Hypothalamus (tissue), 51 donors: Measurements from ENCODE around the gene ANKRD1.
A peak's percentile ranks its signal among the peaks of the same experiment; 100 is the strongest.
"Not testable (repeated sequence)": the region's sequence is repeated elsewhere in the genome, so short reads cannot be mapped to it uniquely, and the experiment has no call there.

Experiments used
- DNase-seq, 51 donors: peaks; one replicate each; lab custom pipeline; 2025; lab: John Stamatoyannopoulos, UW

The ANKRD1 gene

DNA sequence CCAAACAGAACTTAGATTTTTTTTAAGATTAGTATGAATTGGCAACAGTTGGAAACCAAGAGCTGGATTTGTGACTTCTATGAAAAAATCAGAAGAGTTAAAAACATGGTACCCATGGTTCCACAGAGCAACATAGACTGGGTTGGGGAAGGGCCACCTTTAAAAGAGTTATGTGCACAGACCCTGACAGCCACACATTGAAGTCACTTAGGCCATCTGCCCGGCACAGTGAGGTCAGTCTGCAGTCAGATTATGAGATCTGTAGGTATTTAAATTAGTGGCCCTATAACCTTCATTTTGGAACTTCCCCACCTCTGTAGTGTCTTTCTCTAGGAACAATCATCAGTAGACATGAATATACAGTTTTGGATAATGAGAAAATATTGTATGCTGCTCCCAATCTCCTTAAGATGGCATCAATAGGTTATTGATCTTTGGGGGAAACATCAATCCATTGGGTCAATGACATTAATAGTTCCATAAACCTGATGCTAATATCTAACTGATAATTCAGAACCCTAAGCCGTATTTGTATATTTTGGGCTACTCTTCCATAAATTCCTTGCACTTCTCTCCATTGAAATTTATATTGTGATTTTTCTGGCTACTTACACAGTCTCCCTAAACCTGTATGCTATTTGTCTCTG is 7.0 kb downstream of the ANKRD1 start:
- no peak for DNase-seq

DNA sequence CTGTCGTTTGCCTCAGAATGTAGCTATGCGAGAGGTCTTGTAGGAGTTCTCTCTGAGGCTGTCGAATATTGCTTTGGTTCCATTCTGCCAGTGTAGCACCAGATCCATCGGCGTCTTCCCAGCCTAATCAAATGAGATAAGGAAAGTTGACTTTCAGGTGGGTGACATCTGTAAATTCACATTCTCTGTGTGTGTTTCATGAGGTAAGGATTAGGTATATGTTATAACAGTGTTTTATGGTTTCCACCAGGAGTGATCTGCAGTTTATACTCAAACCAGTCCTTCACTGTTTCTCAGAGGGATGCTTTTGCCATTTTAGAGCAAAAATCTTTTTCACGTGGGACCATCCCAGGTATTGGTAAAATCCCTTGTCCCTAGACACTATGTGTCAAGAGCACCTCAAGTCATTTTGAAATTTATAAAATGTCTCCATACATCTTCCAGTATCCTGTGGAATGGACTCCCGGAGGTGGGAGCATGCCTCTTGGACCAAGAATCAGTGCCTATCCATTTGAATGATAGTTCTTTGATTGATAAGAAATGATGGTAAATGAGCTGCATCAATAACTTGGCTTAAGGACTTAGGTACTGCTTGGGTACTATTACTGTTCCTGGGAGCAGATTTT is 7.9 kb downstream of the ANKRD1 start:
- no peak for DNase-seq

DNA sequence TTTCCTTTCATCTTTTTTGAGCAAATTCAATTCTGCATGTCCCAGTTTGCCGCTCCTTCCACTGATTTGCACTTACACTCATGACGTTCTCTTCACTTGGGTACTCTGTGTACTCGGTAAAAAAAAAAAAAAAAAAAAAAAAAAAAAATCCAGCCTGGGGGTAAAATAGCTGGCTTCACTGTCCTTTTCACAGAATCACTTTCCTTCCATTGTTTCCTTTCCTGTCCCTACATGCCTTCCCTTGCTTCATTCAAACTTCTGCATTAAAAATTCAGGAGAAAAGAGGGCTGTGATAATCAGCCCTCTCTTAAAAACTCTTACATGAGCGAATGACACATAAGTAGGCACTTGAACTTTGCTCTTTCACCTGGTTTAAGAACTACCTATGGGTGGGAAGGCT is 8.7 kb downstream of the ANKRD1 start:
- DNase-seq = no peak

DNA sequence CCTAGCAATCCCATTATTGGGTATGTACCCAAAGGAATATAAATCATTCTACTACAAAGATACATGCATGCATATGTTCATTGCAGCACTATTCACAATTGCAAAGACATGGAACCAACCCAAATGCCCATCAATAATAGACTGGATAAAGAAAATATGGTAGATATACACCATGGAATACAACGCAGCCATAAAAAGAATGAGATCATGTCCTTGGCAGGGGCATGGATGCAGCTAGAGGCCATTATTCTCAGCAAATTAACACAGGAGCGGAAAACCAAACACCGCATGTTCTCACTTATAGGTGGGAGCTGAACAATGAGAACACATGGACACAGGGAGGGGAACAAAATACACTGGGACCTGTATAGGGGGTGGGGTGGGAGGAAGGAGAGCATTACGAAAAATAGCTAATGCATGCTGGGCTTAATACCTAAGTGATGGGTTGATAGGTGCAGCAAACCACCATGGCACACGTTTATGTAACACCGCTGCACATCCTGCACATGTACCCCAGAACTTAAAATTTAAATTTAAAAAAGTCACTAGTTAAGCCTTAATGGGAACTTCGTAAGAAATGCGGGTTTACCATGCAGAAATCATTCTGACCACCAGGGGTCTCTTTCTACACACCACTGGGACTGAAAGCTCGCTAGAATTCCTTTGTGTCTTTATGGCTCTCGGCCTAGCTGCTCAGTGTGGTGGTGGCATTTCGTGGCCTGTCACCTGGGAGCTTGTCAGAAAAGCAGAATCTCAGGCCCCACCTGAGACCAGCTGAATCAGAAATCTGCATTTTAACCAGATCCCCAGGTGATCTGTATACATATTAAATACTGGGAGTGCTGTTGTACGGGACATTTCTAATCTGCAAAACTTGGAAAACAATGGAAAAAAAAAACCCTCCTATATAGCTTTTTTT is 9.5 kb downstream of the ANKRD1 start:
- peak in 44 of 51 donors; percentile 2 to 77 (median 24) for DNase-seq

DNA sequence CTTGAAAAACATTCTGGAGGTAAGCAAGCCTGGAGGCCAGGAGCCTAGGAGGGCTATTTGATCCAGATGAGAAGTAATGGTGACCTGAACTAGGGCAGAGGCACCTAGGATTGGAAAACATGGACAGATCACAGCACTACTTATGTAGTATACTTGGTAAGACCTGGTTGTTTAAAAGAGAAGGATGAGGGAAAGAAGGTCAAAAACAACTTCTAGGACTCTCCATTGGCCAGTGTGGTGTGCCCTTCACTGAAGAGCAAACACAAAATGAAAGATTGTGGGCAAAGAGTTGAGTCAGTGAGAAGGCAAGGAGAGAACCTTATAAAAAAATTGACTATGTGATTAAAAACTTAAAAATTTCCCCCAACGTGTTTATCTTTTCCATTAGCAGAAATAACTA is 14.3 kb downstream of the ANKRD1 start:
- no peak for DNase-seq

DNA sequence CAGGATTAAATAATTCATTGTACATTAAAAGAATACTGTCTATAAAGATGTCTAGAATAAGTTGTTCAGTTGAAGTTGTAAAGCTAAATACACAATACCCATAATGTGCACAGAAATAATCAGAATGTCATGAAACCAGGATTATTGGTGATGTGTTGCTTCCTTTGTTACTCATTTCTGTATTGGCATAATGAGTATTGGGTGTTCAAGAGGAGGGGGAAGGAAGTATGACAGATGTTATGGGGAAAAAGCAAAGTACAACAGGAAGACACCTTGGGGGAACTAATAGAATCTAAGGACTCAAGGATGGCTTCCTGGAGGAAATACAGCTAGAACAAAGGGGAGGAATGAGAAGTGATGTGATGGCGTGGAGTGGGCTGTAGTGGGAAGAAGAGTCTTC is 15.0 kb downstream of the ANKRD1 start:
- DNase-seq = no peak

DNA sequence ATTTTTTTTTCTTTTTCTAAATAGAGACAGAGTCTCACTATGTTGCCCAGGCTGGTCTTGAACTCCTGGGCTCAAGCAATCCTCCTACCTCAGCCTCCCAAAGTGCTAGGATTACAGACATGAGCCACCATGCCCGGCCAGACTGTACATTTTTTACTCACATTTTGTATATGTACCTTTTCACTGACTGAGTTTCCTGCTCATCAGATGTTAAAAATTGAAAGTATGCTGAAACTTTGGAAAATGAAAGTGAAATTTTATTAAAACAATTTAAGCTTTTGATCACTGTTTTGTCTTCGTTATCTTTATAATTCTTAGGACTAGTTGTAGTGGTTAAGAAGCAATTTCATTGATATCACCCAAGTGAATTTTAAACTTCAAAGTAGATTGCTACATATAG is 24.0 kb downstream of the ANKRD1 start:
- not testable (repeated sequence) for DNase-seq

DNA sequence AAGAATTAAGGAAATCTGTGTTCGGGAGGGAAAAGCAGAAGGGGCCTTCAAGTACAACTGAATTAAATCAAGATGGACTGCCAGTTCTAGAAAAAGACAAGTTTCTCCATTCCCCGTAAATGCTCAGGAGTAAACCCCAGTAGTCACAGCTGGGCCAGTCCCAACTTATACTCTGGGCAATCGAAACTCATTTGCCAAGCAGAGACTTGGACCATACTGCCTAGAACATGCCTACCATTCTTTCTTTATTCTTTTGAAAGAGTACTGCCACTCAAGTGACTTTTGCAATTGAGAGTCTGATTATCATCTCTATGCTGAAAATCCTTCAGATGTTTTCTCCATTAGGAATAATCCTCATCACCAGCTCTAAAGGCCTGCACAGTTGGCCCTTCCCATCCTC is 27.7 kb downstream of the ANKRD1 start:
- no peak for DNase-seq

DNA sequence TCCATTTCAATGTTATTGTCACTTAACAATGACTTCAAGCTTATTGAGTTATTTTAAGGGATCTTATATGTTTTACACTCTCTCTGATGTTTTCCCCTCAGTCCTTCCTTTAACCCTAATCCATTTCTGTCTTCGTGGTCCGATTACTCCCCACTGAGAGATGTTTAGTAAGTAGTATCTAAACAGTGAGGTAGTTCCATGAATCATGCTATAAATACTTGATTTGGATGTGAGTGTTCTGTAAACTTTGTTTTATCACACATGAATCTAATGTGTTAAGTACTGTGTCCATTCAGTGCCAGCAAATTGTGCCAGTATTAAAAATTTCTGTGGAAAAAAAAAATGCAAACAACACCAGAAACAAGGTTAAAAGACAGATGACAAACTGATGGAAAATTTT is 30.5 kb downstream of the ANKRD1 start:
- DNase-seq = no peak

DNA sequence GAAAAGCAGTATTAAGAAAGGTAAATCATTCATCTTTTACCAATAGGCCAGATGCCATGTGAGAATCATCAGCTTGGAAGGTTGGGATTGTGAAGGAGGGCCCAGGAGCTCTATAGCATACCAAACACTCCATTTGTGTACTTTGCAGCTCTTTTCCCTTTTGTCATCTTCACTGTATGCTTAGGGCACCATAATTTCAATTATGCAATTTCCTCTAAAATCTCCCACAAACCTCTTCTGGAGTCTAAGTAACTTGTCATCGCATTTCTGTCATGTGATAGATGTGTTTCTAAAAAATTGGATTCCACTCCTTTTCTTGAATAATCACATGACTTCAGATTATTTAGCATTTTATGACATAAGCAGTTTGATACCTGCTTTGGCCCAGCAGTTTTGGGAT is 31.3 kb downstream of the ANKRD1 start:
- DNase-seq = no peak

DNA sequence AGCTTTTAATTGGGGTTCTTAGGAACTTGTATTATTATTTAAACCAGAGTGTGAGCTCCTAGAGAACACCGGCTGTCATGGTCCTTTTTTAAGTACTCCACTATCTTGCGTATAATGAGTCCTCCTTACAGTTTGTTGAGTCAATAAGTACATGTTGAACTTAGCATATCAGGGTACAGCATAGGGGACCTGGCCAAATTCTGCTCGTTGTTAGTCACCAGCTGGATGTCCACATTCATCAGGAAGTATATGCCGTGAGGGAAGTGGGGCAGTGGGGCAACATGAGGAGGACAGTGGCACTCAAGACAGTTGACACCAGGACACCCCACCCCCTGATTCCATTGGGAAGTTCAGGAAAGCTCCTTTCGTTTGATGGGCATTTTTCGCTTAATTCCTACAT is 32.5 kb downstream of the ANKRD1 start:
- DNase-seq = no peak

DNA sequence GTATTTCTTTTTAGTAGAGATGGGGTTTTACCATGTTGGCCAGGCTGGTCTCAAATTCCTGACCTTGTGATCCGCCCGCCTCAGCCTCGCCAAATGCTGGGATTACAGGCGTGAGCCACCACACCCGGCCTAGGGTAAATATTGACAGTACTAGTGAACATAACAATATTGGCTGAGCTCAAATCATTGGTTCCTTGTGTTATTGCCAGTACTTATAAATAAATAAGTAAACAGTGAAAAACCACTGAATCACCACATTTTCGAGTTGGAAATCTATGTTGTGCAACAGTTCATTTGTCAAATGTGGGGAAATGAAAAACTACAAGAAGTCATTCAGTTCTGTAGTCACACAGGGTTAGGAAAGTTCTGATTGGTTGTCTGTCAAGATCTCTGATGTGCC is 33.3 kb downstream of the ANKRD1 start:
- DNase-seq = no peak

DNA sequence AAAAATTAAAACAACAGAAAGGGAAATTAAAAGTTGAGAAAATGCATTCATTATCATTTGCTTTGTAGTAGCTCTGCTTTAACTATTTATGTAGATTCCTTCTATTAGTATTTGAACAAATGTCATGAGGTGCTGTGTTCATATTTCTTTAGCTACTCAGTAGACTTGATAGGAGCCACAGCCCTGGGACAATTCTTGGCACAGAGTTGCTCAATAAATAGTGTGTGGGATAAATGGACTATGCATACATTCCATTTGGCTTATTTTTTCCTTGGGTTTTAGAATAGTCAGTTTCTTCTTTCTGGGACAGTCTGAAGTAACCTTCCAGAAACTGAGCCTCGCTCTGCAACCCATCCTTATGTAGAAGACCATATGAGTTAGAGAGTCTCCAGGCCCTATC is 35.7 kb downstream of the ANKRD1 start:
- DNase-seq = no peak

DNA sequence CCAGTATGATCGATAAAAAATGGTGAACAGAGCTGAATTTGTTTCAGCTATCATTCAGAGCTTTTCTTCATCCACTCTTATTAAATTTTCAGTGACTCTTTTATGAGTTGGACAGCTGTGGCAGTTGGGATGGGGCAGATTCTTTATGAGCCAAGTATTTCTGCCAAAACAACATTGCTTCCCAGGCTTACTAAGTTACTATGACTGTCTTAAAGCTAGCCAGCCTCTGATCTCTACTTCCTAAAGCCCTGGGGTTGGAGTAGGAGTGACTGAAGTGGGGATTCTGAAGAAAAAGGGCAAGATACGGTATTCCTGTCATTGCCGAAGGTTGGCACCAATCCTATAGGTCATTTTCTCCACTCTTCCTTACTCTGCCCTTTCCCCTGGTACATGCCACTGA is 36.5 kb downstream of the ANKRD1 start:
- no peak for DNase-seq

DNA sequence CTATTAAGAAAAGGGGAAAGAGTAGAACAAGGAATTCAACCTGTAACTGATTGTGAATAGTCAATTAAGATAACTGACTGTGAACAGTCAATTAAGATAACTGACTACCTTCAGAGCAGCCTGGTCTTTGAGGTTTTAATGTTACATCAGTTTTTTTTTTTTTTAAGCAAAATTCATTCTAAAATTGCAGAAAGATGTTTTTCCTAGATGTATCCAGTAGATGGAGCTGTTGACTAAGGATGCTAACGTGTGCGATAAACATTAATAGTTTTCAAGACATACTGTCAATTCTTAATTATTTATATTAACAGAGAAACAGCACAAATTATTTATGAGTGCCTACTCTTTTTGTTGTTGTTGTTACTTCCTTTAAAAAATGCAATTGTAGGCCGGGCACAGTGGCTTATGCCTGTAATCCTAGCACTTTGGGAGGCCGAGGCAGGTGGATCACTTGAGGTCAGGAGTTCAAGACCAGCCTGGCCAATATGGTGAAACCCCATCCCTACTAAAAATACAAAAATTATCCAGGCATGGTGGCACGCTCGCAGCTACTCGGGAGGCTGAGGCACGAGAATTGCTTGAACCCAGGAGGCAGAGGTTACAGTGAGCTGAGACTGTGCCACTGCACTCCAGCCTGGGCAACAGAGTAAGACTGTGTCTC is 40.7 kb downstream of the ANKRD1 start:
- DNase-seq = not testable (repeated sequence)

DNA sequence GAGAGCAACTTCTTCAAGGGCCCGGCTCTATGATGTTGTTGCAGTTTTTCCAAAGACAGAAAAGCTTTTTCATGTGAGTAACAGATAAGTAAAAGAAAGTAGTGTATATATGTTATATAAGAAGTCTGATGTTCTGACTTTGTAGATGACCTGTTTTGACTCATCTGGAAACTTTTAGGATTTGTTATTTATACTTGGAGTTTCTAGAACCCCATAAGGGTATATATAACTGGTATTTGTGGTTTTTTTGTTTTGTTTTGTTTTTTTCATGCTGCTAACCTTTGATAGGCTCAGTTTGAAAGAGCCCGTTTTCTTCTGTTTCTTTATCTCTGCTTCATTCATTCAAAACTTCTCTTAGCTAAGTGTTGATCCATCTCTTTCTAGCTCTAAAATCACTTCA is 41.8 kb downstream of the ANKRD1 start:
- no peak for DNase-seq

DNA sequence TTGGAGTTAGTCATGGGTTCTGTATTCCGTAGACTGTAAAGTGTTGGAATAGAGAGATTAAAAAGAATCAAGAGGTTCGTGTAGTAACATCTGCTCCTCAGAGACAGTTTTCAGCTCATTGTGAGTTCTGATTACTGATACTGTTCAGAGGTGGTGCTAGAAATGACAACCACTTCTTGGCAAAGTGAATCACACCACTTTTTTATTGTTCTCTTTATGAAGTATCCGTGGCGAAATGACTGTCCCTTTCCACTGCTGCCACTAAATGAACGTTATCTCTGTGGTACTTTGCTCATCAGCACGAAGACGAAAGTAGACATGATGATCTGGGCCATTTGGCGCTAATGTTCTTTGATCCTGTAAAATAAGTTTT is 48.3 kb downstream of the ANKRD1 start:
- no peak for DNase-seq

DNA sequence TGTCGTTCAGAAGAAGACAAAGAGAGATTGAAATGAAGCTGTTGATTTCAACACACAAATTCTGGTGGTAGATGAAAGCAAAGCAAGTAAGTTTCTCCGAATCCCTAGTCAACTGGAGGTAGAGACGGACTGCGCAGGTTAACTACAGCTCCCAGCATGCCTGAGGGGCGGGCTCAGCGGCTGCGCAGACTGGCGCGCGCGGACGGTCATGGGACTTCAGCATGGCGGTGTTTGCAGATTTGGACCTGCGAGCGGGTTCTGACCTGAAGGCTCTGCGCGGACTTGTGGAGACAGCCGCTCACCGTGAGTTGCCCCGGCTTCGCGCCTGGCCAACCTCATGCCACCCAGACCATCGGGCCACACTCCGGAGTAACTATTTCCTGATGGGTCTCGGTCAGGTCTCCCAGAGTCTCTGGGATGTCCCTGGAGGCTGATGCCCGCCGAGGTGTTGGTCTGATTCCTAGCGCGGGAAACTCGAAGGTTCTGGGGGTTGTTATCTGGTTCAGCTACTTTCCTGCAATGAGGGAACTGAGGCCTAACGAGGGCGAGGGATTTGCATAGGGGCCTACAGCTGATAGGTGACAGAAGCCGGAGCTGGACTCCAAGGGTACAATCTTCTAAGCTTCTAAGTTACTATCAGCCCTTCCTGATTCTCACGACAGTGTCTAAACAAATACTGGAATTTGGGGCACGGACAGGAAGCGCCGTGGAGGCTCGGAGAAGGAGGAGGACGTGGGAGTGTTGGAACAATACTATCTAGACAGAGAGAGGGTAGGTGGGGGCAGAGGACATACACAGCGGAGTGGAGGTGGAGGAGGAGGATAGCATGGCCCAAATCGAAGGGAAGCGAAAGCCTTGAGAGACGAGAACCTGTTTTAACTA is 48.9 kb downstream of the ANKRD1 start, which contains the start of gene RPP30:
Gene RPP30 (plus strand): TSS at position 209 of the 882 bp plus-strand sequence. CDS start 13 bp downstream, at position 222.
- DNase-seq = peak; percentile 37 to 93 (median 79)

DNA sequence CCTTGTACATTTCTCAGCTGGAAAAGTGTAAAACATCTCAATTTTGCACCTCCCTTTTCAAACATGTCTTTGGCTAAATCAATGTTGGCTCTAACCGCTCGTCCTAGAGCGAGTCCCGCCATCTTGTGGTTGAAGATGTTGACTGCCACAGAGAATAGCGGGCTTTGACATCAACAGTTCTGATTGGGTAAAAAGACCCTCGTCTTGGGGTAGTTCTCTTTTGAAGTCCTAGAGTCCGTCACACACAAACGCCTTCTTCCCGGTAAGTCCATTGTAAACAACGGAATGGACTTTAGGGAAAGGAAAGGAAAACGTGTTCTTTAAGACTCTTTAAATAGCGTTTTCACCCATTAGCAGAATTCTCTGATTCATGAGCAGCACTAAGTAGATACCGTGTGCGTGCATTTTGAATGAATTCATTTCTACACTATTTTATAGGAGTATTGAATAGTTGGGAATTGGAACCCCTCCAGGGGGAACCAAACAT is 49.6 kb downstream of the ANKRD1 start:
- DNase-seq = peak in 30 of 51 donors; percentile 2 to 77 (median 26)

DNA sequence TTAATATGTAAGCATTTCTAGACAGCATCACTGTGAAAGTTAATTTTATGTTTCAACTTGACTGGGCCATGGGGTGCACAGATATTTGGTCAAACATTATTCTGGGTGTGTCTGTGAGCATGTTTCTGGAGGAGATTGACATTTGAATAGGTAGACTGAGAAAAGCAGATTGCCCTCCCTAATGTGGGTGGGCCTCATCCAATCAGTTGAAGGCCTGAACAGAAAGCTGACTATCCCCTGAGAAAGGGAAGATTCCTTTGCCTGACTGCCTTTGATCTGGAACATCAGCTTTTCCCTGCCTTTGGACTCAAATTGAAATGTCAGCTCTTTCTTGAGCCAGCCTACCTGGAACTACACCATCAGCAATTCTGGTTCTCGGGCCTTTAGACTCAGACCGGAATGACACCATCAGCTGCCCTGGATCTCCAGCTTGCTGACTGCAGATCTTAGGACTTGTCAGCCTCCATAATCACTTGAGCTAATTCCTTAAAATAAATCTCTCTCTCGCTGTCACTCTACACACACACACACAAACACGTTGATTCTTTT is 54.8 kb downstream of the ANKRD1 start:
- no peak for DNase-seq
